Stimulated activated CD8-positive, alpha-beta memory T cell treated with anti-CD3 and anti-CD28 coated beads, Interleukin-12 subunit alpha, Interleukin-12 subunit beta, amount 100 ng/mL, for 1 hour (primary cell): ENCODE data around the gene RNFT2.
"Not testable (repeated sequence)": the region's sequence is repeated elsewhere in the genome, so short reads cannot be mapped to it uniquely, and the experiment has no call there.

Experiments
- DNase-seq: peaks from one replicate; pipeline ENCODE4 v3.0.0-alpha.2; 2020; ENCODE audit warnings: low read depth

The RNFT2 gene

DNA sequence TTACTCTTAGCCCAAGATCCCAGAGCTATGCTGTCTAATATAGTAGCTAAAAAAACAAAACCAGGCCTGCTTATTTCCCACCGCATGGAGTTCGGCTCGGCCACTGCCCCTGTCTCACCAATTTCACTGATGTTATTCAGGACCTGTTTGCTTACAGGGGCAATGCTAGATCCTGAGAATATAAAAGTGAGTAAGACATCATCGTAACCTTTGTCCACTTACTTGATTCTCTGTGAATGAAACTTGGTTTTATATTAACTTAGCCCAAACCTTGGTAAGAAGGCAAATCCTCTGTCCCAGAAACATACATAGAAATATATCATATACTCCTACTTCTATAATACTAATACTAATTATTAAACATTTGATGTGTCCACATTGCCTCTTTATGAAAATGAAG, 56.6 kb downstream of the RNFT2 start:
- no peak for DNase-seq

DNA sequence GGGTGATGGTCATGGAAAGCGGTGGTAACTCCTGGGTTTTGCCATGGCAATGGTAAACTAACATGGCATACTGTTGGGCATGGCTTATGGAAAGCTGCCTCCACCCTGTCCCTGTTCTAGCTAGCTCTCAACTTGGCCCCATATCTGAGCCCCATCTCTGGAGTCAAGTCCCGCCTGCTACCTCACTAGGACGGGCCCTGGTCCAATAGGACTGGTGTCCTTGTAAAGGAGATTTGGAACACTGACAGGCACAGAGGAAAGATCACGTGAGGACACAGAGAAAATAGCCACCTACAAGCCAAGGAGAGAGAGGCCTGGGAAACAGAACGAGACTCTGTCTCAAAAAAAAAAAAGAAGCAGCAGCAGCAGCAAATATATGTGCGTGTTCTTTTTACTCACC, 59.8 kb downstream of the RNFT2 start:
- DNase-seq, result no peak

DNA sequence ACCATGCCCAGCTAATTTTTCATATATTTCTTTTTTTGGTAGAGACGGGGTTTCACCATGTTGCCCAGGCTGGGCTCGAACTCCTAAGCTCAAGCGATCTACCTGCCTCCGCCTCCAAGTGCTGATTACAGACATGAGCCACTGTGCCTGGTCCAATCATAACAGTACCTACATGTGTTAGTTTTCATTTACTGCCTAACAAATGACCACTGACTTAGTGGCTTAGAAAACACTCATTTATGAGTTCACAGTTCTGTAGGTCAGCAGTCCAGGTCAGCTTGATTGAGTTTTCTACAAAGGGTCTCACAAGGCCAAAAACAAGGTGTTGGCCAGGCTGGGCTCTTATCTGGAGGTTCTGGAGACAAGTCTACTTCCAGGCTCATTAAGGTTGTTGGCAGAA, 60.6 kb downstream of the RNFT2 start:
- DNase-seq, result no peak

DNA sequence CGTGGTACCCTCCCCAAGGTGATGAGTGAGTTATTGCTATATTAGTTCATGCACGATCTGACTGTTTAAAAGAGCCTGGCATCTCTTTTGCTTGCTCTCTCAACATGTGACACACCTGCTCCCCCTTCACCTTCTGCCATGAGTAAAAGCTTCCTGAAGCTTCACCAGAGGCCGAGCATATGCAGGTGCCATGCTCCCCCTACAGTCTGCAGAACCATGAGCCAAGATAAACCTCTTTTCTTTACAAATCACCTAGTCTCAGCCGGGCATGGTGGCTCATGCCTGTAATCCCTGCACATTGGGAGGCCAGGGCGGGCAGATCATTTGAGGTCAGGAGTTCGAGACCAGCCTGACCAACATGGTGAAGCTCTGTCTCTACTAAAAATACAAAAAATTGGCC, 61.8 kb downstream of the RNFT2 start:
- no peak for DNase-seq

DNA sequence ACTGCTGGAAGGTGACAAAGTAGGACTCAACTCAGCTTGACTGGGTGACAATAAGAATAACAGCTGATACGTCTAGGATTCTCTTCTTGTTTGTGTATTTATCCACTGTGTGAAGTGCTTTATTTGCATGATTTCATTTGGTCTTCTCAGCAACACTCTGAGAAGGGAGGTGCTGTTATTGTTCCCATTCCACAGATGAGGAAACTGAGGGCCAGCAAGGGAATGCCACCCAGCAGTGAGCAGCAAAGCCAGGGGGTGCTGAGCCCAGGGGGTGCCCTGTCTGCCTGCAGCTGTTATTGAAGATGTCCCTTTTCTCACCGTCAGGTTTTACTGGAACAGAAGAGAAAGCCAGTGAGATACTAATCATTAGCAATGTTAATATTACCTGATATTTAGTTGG, 62.8 kb downstream of the RNFT2 start:
- no peak for DNase-seq

DNA sequence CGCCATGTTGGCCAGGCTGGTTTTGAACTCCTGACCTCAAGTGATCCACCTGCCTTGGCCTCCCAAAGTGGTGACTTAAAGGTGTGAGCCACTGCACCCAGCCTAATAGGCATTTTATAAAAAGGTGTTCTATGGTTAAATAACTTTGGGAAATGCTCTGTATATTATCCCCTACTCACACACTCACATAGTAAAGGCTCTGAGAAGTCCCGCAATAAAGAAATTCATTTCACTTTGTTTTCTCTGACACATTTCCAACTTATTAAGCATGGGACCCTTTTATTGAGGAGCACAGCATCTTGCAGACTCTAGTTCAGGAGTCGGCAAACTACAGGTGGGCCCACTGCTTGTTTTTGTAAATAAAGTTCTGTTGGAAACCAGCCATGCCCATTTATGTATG, 63.9 kb downstream of the RNFT2 start:
- DNase-seq, result no peak

DNA sequence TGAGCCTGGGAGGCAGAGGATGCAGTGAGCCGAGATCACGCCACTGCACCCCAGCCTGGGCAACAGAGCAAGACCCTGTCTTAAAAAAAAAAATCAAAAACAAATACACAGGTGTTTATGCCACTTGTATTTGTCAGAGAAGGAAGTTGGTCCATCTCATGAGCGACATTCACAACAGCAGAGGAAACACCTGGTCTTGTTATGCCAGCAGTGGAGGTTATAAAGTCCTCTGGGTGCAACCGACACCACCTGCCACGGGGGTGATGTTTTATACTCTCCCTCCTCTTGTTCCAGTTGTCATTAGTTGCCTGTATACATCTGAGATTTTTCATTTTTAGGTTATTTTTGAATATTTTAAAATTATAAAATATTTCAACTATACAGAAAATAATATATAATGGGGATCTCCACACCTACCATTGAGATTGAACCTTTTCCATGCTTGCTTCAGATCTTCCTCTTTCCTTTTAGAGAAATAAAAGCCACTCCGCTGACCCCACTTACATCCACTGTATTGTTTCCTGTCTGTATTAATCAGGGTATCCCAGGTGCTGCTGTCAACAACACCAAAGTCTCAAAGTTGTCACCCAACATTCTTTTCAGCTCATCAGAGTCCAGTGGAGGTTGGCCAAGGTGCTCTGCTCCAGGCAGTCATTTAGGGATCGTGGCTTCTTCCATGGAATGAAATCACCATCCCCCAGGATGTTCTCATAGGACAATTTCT, 65.1 kb downstream of the RNFT2 start:
- DNase-seq, result no peak

DNA sequence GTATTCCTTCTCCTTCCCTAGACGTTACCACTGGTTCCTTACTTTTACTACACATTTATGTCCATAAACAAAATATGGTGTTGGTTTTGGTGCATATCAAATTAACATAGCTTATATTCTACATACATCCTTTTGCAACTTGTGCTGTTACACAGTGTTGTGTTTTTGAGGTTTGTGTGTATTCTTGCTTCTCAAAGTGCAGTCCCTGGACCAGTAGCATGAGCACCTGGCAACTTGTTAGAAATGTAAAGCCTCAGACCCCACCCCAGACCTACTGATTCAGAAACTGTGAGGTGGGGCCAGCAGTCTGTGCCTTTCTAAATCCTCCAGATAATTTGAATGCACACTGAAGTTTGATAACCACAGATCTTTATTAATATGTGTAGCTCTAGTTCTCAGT, 65.9 kb downstream of the RNFT2 start:
- no peak for DNase-seq

DNA sequence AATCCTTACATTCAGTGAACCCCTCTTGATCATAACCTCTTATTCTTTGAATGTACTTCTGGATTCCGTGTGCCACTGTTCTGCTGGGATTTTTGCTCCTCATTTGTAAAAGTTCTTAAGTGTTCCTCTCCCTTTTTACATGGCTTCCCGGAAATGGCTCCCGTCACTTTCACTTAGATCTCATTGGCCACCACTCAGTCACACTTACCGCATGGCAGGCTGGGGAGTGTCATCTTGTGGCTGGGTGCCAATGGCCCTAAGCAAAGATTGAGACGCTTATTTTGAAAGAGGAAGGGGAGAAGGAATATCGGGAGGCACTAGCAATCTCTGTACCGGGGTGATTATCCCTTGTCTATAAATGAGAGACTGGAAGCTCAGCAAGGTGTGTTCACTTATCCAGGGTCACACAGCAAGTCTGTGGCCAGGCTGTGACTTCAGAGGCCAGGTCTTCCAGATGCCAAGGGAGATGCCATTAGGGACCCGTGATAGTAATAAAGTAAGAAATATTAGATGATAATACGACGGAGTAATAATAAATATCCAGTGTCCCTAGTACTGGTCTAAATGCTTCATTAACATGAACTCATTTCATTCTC, 68.8 kb downstream of the RNFT2 start:
- no peak for DNase-seq

DNA sequence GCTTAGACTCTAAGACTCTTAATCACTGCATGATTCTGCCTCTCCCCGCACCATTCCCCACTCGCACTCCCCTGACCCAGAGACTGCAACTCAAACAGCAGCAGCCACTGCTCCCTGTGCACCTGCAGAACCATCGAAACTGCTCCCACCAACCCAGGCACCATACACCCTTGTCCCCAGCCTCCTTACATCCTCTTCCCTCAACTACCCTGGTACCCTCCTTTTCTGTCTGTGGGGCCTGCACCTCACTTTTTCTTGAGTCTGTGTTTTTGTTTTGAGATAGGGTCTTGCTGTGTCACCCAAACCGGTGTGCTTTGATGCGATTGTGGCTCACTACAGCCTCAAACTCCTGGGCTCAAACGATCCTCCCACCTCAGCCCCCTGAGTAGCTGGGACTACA, 69.4 kb downstream of the RNFT2 start:
- no peak for DNase-seq

DNA sequence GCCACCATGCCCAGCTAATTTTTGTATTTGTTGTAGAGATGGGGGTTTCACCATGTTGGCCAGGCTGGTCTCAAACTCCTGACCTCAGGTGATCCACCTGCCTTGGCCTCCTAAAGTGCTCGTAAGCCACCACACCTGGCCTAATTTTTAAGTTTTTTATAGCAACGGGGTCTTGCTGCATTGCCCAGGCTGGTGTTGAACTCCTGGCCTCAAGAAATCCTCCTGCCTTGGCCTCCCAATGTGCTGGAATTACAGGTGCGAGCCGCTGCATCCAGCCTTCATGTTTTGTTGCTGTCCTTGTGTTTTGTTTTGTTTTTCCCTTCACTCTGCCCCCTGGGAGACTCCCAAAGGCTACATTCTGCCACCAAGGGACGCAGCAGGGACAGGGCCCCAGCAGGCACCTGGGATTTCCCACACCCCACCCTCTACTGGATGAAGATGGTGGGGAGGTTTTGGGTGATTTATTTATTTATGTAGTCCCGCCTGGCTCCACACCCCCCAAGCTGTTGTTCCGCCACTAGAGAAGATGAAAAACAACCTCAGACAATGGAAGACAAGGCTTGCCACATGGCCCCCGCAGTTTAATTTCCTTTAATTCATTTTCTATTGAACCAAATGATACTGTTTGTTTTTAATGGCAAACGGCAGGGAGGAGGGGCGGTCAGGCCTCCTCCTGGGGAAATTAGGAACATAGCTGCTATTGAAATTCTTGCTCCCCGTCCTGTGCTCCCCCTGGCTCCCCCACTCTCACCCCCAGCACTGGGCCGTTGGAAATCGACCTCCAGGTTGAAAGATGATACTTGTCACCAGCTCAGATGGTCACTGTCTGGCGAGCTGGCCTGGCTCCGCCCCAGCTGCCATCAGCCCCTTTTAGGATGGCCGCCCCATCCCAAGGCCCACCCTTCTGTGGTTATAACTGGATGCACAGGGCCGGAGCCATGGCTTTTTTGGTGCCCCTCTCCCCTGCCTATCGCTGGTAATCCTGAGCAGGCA, 70.3 kb downstream of the RNFT2 start:
- DNase-seq, result no peak

DNA sequence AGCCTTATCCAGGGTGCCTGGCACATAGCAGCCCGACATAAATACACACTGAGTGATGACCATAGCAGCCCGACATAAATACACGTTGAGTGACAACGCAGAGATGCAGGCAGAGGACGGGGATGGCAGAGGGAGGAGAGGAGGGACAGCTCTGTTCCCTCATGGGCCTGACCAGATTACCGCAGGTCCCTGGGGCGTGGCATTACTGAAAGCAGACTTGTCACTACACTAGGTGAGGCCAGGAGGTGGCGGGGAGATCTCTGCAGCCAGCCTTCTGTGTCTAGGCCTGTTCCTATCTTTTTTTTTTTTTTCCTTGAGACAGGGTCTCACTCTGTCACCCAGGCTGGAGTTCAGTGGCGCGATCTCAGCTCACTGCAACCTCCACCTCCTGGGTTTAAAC, 74.1 kb downstream of the RNFT2 start:
- no peak for DNase-seq

DNA sequence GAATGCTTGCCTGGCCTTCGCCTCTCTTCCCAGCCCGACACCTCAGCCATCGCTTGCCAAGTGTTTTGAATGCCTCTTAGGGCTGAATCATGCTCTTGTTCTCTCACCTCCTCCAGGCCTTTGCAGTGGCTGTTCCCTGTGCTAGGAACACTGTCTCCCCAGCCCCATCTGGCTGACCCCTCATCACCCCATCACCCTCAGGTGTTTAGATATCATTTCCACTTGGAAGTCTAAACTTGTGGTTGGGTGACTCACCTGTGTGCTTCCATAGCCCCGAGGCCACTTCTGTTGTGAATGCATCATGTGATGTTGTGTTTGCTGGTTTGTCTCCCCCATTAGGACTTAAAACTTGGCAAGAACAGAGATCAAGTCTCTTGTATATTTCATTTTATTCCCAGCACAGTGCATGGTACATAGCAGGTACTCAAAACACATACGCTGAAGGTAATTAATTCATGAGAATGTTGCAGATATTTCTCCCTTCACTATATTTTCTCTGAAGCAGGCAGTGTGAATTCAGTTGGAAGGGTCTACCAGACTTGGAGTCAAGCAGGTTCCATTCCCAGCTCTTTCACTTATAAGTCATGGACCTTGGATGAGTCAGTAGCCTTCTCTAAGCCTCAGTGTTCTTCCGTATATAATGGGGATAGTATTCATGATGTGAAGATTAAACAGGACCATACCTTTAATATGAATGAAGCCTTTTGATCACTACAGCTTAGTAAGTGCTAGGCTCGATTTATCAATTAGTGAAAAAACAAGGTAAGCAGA, 75.3 kb downstream of the RNFT2 start:
- no peak for DNase-seq

DNA sequence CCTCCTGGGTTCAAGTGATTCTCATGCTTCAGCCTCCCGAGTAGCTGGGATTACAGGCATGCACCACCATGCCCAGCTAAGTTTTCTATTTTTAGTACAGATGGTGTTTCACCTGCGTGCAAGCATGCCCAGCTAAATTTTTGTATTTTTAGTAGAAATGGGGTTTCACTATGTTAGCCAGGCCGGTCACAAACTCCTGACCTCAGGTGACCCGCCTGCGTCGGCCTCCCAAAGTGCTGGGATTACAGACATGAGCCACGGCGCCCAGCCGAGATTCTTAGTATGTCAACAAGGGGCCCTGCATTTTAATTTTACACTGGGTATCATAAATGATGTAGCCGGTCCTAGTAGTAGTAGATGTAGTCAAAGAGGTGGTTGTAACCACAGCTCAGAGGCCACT, 76.7 kb downstream of the RNFT2 start:
- DNase-seq, result not testable (repeated sequence)

DNA sequence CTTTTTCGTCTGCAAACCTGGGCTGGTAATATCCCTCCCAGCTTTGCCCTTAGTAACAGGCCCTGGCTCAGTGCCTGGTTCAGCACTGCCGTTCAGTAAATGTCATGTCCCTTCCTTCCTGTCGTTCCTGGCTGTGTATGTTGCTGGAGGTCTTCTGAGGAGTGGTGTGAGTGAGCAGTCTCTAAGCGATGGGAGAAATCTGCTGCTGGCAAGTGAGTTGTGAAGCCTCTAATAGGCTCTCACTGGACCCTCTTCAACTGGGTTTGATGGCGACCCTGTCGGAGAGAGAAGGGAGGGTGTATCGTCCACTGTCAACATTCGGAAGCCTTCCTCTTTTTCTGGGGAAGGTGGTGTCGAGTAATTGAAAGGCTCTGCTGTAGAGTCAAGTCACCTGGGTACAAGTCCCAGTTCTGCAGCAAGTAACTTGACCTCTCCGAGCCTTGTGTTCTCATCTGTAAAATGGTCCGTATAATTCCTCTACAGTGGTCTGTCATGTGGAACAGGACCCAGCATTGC, 80.3 kb downstream of the RNFT2 start:
- peak; percentile 1 for DNase-seq

DNA sequence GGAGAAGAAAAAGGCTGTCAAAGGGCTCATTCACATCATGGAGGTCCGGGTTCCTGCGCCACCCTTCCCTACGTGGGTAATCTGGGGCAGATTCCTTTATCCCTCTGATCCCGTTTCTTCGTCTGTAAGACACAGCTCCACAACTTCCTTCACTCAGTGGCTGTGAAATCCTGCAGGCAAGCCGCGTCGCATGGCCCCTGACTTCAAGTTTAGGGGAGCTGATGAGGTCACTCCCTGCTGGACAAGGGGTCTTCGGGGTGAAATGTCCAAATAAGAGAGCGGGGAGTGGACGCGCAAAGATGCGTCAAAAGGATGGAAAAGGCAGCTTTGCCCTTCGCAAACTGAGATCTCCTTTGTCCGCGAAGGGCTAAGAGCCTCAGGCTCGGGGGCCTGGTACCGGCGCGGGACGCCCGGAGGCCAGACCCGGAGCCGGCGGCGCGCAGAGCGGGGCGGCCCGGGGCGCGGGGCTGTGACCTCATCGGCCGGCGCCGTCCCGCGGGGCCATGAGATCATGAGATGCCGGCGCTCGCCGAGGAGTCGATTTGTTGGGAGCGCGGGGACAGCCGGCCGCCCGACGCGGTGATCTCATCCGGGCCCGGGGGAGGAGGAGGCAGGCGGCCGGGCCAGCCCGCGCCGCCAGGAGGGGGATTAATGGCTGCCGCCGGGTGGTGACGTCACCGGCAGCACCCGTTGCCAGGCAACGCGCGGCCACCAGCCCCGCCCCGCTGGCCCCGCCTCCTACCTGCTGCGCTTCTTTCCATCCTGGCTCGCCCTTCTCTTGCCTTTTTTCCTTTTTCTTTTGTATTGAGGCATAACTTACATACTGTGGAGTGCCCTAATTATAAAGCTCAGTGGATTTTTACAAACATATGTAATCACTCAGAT, 81.1 kb downstream of the RNFT2 start:
- DNase-seq, result peak; percentile 81

DNA sequence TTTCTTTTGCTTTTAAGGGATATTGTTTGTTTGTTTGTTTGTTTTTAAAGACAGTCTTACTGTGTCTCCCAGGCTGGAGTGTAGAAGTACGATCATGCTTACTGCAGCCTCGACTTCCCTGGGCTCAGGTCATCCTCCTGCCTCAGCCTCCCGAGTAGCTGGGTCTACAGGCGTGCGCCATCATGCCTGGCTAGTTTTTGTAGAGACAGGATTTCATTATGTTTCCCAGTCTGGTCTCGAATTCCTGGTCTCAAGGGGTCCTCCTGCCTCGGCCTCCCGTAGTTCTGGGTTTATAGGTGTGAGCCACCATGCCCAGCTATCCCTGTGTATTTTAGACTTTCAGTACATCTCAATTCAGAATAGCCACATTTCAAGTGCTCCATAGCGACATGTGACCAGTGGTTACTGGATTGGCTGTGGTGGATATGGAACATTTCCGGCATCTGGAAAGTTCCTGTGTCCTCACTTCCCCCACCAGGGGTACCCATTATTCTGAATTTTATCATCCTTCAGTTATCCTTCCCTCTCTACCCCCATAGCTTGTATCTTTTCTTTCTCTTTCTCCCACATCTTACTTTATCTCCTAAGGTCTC, 82.0 kb downstream of the RNFT2 start:
- no peak for DNase-seq

DNA sequence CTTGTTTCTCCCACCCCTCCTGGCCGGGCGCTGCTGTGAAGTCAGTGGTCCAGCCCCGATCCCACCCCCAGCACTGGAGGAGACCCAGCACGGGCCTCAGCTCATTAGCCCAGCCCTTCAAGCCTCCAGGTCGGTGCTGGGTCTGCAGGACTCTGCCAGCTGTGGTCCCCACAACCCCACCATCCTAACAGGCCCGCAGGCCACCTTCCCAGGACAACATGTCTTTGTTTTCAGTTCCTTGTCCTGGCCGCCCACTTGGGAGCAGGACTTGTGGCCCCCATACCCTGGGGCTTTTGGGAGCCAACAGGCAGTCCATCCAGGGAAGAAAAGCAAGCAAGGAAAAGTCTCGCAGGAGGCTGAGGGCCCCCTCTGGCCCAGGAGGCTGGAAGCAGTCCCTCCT, 83.2 kb downstream of the RNFT2 start:
- DNase-seq, result no peak

DNA sequence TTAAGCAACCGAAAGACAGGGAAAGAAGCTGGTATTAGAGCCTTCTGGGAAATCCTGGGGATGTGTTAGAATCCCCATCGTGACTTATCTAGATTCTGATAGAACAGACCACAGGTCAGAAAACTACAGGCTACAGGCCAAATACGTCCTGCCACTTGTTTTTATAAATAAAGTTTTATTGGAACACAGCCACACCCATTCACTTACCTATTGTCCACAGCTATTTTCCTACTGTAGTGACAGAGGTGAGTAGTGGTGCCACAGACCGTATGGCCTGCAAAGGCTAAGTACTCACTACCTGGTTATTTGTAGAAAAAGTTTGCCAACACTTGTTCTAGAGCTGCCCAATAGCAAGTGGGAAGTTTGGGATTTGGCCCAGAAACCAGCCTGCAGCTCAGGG, 89.3 kb downstream of the RNFT2 start:
- no peak for DNase-seq

DNA sequence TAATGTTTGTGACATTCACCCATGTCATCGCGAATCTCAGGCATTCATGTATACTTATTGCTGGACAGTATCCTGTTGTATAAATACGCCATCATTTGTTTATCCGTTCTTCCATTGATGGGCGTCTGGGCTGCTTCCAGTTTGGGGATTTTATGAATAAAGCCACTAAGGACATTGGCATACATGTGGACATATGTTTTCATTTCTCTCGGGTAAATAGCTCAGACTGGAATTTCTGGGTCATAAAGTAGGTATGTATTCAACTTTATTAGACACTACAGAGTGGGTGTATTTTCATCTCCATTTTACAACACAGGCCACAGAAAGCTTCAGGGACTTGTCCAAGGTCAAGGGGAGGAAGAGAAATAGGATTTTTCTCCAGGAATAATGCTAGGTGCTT, 94.2 kb downstream of the RNFT2 start:
- DNase-seq, result no peak

DNA sequence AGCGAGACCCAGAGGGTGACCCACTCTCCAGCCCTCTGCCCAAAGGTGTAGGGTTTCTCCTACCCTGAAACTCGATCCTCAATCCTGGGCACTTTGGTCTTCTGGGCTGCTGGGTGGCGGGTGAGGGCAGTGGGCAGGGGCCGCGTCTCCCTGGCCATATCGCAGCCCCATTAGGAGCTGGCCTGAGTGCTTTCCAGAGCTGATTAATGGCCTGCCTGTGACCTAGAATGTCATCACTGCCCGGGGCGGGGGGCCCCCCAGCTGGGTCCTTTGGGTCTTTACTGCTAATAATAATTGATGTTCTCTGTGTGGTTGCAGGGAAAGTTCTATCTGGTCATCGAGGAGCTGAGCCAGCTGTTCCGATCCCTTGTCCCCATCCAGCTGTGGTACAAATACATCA, 95.4 kb downstream of the RNFT2 start:
- DNase-seq, result no peak
